ENCODE measurements around the gene TMEM204.

Gene TMEM204

DNA sequence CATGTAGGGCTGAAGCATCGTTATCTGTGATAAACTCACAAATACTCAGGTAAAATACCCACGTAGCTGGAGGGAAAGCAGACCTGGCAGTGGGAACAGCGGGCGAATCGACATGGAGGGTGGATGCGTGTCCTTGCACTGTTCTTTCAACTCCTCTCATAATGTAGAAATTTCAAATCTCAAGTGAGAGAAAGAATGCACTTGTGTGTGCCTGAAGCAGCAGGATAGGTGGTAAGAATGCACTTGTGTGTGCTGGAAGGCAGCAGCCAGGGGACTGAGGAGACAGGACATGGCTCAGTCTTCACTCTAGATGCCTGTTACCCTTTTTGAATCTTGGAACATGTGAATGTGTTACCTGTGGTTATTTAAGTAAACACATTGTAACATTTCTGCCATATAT is 68.0 kb downstream of the TMEM204 start:
- no peak for DNase-seq
- H3K4me3 Mint-ChIP-seq = no peak overlapping the region
- no peaks in the 10 kb centered on the region for H3K27me3 Mint-ChIP-seq (ENCODE audit: low read depth, poor library complexity)
- H3K36me3 Mint-ChIP-seq (ENCODE audit: low read depth) = peaks cover 66% of the 10 kb centered on the region
- peaks cover 25% of the 10 kb centered on the region for H3K9me3 Mint-ChIP-seq
- no peak for TF ChIP-seq CTCF (IDR thresholded peaks at IDR 0.05)
- peak overlapping the region; percentile 24 for H3K27ac Mint-ChIP-seq
- no peaks in the 10 kb centered on the region for H3K4me1 Mint-ChIP-seq

GRCh38 chr16:1602285-1602684 is 68.8 kb downstream of the TMEM204 start:
- H3K9me3 Mint-ChIP-seq = peaks cover 22% of the 10 kb centered on the region
- no peak for TF ChIP-seq CTCF (IDR thresholded peaks at IDR 0.05)
- H3K27ac Mint-ChIP-seq = no peak overlapping the region
- H3K27me3 Mint-ChIP-seq (ENCODE audit: low read depth, poor library complexity) = no peaks in the 10 kb centered on the region
- H3K4me1 Mint-ChIP-seq = peaks cover 3% of the 10 kb centered on the region
- H3K36me3 Mint-ChIP-seq (ENCODE audit: low read depth) = peaks cover 66% of the 10 kb centered on the region
- DNase-seq = no peak
- no peak overlapping the region for H3K4me3 Mint-ChIP-seq
